ENCODE measurements around the gene REX1BD. TPM values are rescaled to one million over a fixed set of nuclear protein-coding genes. Genes with fewer than 3 reads are reported as not detected.
A peak's percentile ranks its signal among the peaks of the same experiment; 100 is the strongest.

The REX1BD gene
- total and polyA plus RNA-seq, 2 donors (not counting 1 experiment from before 2014, with no cell fraction given), result 90.9 to 164 TPM

DNA sequence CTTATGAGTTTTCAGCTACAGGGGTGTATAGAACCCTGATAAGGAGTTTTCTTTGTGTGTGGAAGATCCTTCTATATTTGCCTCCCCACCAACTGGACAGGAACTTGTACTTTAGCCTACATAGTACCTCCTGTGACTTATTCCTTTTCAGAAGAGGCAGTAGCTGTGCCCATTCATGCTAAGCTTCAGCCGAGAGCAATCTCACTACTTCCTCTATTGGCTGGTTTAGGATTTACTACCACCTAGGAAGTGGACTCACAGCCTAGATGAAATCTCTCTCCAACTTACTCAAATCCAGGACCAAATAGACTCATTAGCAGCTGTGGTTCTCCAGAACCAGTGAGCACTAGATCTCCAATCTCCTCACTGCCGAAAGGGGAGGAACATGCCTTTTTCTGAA, 2.3 kb upstream of the REX1BD start:
- no peaks in the 10 kb centered on the region for H3K27me3 Mint-ChIP-seq
- ChIA-PET CTCF (interaction anchor here (0.6 to 2.3 kb wide), 6 partner anchors 8 to 66 kb away, joined by 3 to 6 read pairs (median 3); partner anchors contain the start of genes KXD1 and UBA52), POLR2A (interaction anchor here (3.0 kb wide), 1 partner anchor 15 kb away, joined by 9 read pairs; the partner anchor contains the start of gene UBA52)
- Histone ChIP-seq H3K79me2 (ENCODE audit: control insufficient read depth, insufficient read depth, low read length) (no peaks in the 10 kb centered on the region), H3K9ac (ENCODE audit: low read length) (no peak overlapping the region), H3K27me3 (replicated peaks in 1 of 4; ENCODE audit: control extremely low read depth in 1 of 4, control insufficient read depth in 3 of 4, insufficient read depth in 4 of 4, low read length in 3 of 4) (no peaks in the 10 kb centered on the region), H3K27ac (ENCODE audit: low read length in 2 of 2) (no peak overlapping the region), H2AFZ (ENCODE audit: insufficient read depth, low read depth, low read length, poor library complexity, severe bottlenecking) (no peak overlapping the region), H3K4me3 (ENCODE audit: control extremely low read depth in 1 of 5, extremely low read depth in 1 of 5, insufficient read depth in 1 of 5, low read depth in 2 of 5, low read length in 4 of 5) (no peak overlapping the region), H3K4me2 (replicated peaks; ENCODE audit: low read depth, low read length, poor library complexity, severe bottlenecking) (no peak overlapping the region), H3K4me1 (ENCODE audit: control insufficient read depth in 2 of 2, insufficient read depth in 2 of 2, low read length in 2 of 2) (peaks cover 18 to 39% of the 10 kb centered on the region in 2 donors), H3K36me3 (replicated peaks in 1 of 2; ENCODE audit: control extremely low read depth in 1 of 2, control insufficient read depth in 1 of 2, extremely low read depth in 1 of 2, insufficient read depth in 2 of 2, low read length in 1 of 2) (peaks cover 0 to 6% of the 10 kb centered on the region in 2 experiments), H3K9me3 (ENCODE audit: control extremely low read depth in 1 of 3, control insufficient read depth in 2 of 3, insufficient read depth in 1 of 3, low read length in 2 of 3) (no peaks in the 10 kb centered on the region), H4K20me1 (ENCODE audit: control insufficient read depth, insufficient read depth, low read length, poor library complexity, severe bottlenecking) (peaks cover 10% of the 10 kb centered on the region)
- intact Hi-C loops (cut with micrococcal nuclease), result loop anchor here (5.0 kb wide), 1 partner anchor 44 kb away; the partner anchor contains the start of gene FKBP8
- 0% methylated on average over 1 of the region's 2 CpGs for WGBS (ENCODE audit: insufficient coverage)
- TF ChIP-seq EZH2 (IDR thresholded peaks at IDR 0.05; ENCODE audit: borderline replicate concordance, insufficient read depth, low read depth, low read length, poor library complexity, severe bottlenecking) (no peak), CTCF (IDR thresholded peaks at IDR 0.05) (peak; percentile 29)
- H3K4me1 Mint-ChIP-seq, result peaks cover 28% of the 10 kb centered on the region
- peak overlapping the region; percentile 53 for H3K27ac Mint-ChIP-seq
- ATAC-seq (ENCODE audit: low read depth), result no peak
- H3K9me3 Mint-ChIP-seq (ENCODE audit: insufficient read depth), result no peaks in the 10 kb centered on the region
- peak; percentile 51 for DNase-seq
- H3K4me3 Mint-ChIP-seq, result peak overlapping the region; percentile 34

GRCh38 chr19:18587561-18587960, 1.0 kb upstream of the REX1BD start:
- WGBS (ENCODE audit: insufficient coverage), result 89% methylated on average over 10 of the region's 12 CpGs
- Histone ChIP-seq H3K27me3 (replicated peaks in 1 of 4; ENCODE audit: control extremely low read depth in 1 of 4, control insufficient read depth in 3 of 4, insufficient read depth in 4 of 4, low read length in 3 of 4) (no peaks in the 10 kb centered on the region), H3K4me3 (ENCODE audit: control extremely low read depth in 1 of 5, extremely low read depth in 1 of 5, insufficient read depth in 1 of 5, low read depth in 2 of 5, low read length in 4 of 5) (no peak overlapping the region), H4K20me1 (ENCODE audit: control insufficient read depth, insufficient read depth, low read length, poor library complexity, severe bottlenecking) (peaks cover 10% of the 10 kb centered on the region), H3K4me2 (replicated peaks; ENCODE audit: low read depth, low read length, poor library complexity, severe bottlenecking) (peak overlapping the region; percentile 96), H3K27ac (ENCODE audit: low read length in 2 of 2) (peak overlapping the region; percentile 71 to 73), H3K9me3 (ENCODE audit: control extremely low read depth in 1 of 3, control insufficient read depth in 2 of 3, insufficient read depth in 1 of 3, low read length in 2 of 3) (no peaks in the 10 kb centered on the region), H3K36me3 (replicated peaks in 1 of 2; ENCODE audit: control extremely low read depth in 1 of 2, control insufficient read depth in 1 of 2, extremely low read depth in 1 of 2, insufficient read depth in 2 of 2, low read length in 1 of 2) (peaks cover 0 to 6% of the 10 kb centered on the region in 2 experiments), H2AFZ (ENCODE audit: insufficient read depth, low read depth, low read length, poor library complexity, severe bottlenecking) (peak overlapping the region; percentile 89), H3K4me1 (ENCODE audit: control insufficient read depth in 2 of 2, insufficient read depth in 2 of 2, low read length in 2 of 2) (peaks cover 18 to 39% of the 10 kb centered on the region in 2 donors), H3K79me2 (ENCODE audit: control insufficient read depth, insufficient read depth, low read length) (no peaks in the 10 kb centered on the region), H3K9ac (ENCODE audit: low read length) (no peak overlapping the region)
- DNase-seq (no peak), ATAC-seq (ENCODE audit: low read depth) (no peak)
- TF ChIP-seq EZH2 (IDR thresholded peaks at IDR 0.05; ENCODE audit: borderline replicate concordance, insufficient read depth, low read depth, low read length, poor library complexity, severe bottlenecking) (no peak), CTCF (IDR thresholded peaks at IDR 0.05) (no peak)
- intact Hi-C loops (cut with micrococcal nuclease), result loop anchor here (5.0 kb wide), 1 partner anchor 45 kb away; the partner anchor contains the start of gene FKBP8
- H3K27me3 Mint-ChIP-seq, result no peaks in the 10 kb centered on the region
- peak overlapping the region; percentile 55 for H3K4me3 Mint-ChIP-seq
- ChIA-PET POLR2A (interaction anchor here (0.7 to 3.0 kb wide), 2 partner anchors 16 to 84 kb away, joined by 9 read pairs; partner anchors contain the start of gene UBA52), CTCF (interaction anchor here (0.7 to 3.3 kb wide), 9 partner anchors 16 to 260 kb away, joined by 3 to 32 read pairs (median 3); partner anchors contain the start of gene UBA52)
- H3K9me3 Mint-ChIP-seq (ENCODE audit: insufficient read depth), result no peaks in the 10 kb centered on the region
- H3K27ac Mint-ChIP-seq, result no peak overlapping the region
- peaks cover 28% of the 10 kb centered on the region for H3K4me1 Mint-ChIP-seq

Measured in B cell (primary cell).